Astrocyte of the hippocampus (primary cell): ENCODE results near the gene ACSL1.

Source experiments
- DNase-seq: peaks from one replicate; pipeline ENCODE4 v3.0.0; 2011; ENCODE audit warnings: low read depth, low spot score

ACSL1 gene

DNA sequence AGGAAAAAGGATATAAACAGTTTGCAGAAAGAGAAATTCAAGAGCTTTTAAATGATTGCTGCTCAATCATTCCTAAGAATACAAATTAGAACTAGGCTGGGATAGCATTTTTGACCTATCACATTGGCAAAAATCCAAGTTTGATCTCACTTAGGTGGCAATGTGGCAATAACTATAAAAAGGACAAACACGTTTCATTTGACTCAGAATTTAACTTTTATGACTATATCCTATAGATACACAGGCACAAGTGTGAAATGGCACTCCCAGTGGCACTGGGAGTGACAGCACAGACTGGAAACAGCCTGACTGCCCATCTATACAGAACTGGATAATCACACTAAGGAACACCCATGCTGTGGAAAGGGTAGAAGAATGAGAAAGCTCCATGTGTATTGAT lies 103.0 kb downstream of the ACSL1 start:
- DNase-seq = no peak

DNA sequence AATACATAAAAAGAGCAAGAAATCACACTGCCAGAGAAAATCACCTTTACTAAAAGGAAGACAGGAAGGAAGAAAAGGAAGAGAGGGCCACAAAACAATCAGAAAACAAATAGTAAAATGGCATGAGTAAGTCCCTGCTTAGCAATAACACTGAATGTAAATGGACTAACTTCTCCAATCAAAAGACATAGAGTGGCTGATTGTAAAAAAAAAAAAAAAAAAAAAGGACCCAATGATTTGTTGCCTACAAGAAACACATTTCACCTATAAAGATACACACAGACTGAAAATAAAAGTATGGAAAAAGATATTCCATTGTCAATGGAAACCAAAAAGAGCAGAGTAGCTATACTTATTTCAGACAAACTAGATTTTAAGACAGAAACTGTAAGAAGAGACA lies 104.5 kb downstream of the ACSL1 start:
- no peak for DNase-seq

DNA sequence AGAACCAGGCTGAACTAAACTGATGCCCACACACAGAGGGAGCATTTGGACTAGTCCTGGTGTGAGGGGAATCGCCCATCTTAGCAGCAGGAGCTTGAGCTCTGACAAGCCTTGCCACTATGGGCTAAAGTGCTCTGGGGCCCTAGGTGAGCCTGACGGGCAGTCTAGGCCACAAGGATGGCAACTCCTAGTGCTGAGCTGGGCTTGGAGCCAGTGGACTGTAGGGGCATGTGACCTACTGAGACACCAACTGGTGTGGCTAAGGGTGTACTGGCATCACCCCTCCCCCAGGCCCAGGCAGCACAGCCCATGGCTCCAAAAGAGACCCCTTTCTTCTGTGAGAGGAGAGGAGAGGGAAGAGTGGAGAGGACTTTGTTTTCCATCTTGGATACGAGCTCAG lies 106.4 kb downstream of the ACSL1 start:
- no peak for DNase-seq

DNA sequence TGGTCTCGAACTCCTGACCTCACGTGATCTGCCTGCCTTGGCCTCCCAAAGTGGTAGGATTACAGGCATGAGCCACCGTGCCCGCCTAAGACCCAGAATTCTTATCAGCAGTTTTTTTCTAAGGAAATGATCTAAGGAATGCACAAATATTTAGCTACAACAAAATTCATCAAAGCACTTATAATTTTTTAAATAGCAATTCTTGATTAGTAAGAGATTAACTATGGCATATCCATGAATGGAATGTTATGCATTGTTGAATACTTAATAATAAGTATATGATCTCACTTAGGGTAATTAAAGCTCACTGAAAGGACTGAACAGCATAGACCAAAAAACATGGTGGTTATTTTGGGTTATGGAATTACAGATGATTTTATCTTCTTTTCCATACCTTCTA lies 110.2 kb downstream of the ACSL1 start:
- DNase-seq = no peak

DNA sequence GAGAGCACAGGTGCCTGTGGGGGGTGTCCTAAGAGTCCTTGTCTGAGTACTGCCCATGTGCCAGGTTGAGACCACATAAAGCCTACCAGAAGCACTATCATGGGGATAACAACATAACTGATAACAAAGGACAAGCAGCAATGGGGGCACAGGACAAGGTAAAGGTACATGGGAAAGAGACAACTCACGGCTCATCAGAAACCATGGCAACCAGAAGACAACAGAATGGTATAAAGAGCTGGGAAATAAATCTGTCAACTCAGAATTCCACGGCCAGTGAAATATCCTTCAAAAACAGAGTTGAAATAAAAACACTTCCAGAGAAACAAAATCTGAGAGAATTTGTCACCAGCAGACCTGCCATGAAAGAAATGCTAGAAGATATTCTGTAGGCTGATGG lies 111.9 kb downstream of the ACSL1 start:
- DNase-seq = no peak

DNA sequence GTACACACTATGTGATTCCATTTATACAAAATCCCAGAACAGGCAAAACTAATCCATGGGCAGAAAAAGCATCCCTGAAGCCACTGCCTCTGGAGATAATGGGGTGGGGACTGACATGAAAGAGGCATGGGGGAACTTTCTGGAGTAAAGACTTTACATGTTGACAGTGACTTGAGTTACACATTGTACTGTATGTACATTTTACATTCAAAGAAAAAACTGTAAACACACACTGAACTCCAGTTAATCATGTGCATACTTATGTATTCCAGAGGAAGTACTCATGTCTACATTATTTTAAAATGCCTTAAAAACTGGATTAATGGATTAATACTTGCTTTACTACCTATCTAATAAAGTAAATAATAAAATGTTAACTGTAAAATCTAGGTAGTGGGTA lies 113.4 kb downstream of the ACSL1 start:
- no peak for DNase-seq

DNA sequence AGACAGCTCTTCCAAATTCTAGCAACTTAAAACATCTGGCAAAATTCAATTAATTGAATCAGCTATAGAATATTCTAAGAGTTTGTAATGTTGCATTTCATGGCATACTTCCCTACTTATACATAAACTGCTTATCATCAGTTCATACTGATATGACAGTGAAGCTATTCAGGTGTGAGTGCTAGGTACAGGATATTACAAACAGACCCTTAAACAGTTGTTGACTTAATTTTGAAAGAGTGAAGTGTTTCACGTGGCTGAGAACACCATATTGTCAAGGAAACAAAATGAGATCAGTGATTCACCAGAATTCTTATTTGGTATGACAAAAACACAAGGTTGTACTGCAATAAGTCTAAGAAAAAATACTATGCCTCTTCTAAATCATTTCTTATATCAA lies 119.3 kb downstream of the ACSL1 start:
- no peak for DNase-seq

DNA sequence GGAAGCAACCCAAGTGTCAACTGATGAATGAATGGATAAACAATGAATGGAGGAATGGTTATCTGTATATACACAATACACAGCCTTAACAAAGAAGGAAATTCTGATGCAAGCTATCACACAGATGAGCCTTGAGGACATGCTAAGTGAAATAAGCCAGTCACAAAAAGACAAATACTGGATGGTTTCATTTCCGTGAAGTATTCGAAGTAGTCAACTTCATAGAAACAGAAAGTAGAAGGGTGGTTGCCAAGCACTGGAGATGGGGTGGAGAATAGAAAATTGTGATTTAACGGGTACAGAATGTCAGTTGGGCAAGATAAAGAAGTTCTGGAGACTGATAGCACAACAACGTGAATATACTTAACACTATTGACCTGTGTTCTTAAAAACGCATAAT lies 120.1 kb downstream of the ACSL1 start:
- DNase-seq = no peak
